Measurements from ENCODE around the gene EMILIN1.
A peak's percentile ranks its signal among the peaks of the same experiment; 100 is the strongest.

EMILIN1 gene

GRCh38 chr2:27089111-27089954 is 10.9 kb downstream of the EMILIN1 start:
- Histone ChIP-seq H3K36me3 (ENCODE audit: insufficient read depth, low read length) (no peaks in the 10 kb centered on the region), H3K9ac (ENCODE audit: low read depth, low read length) (no peak overlapping the region), H3K4me1 (ENCODE audit: insufficient read depth, low read length) (0 out of 2 replicates have a peak, but pooled peaks cover 5% of the 10 kb centered on the region), H3K27me3 (ENCODE audit: insufficient read depth, low read length) (peaks cover 24% of the 10 kb centered on the region), H3K27ac (ENCODE audit: low read depth, low read length) (no peak overlapping the region), H3K9me3 (ENCODE audit: insufficient read depth, low read depth, low read length) (no peaks in the 10 kb centered on the region), H3K4me3 (ENCODE audit: low read length) (no peak overlapping the region)
- 92% methylated on average over 14 of the region's 14 CpGs for WGBS

- no peak overlapping the region for H3K4me3 ChIP-seq (ENCODE audit: low read length)
- H3K27me3 ChIP-seq (ENCODE audit: insufficient read depth, low read length): peaks cover 8% of the 10 kb centered on the region
- H3K4me1 ChIP-seq (ENCODE audit: insufficient read depth, low read length): peaks cover 8% of the 10 kb centered on the region; the same call in 1 of the 2 replicates
- no peak overlapping the region for H3K9ac ChIP-seq (ENCODE audit: low read depth, low read length)
- no peak overlapping the region for H3K27ac ChIP-seq (ENCODE audit: low read depth, low read length)
- 84% methylated on average over 25 of the region's 25 CpGs for WGBS
- H3K36me3 ChIP-seq (ENCODE audit: insufficient read depth, low read length): no peaks in the 10 kb centered on the region
- no peaks in the 10 kb centered on the region for H3K9me3 ChIP-seq (ENCODE audit: insufficient read depth, low read depth, low read length)
Measured at GRCh38 chr2:27091746-27092695, 13.6 kb downstream of the EMILIN1 start.

DNA sequence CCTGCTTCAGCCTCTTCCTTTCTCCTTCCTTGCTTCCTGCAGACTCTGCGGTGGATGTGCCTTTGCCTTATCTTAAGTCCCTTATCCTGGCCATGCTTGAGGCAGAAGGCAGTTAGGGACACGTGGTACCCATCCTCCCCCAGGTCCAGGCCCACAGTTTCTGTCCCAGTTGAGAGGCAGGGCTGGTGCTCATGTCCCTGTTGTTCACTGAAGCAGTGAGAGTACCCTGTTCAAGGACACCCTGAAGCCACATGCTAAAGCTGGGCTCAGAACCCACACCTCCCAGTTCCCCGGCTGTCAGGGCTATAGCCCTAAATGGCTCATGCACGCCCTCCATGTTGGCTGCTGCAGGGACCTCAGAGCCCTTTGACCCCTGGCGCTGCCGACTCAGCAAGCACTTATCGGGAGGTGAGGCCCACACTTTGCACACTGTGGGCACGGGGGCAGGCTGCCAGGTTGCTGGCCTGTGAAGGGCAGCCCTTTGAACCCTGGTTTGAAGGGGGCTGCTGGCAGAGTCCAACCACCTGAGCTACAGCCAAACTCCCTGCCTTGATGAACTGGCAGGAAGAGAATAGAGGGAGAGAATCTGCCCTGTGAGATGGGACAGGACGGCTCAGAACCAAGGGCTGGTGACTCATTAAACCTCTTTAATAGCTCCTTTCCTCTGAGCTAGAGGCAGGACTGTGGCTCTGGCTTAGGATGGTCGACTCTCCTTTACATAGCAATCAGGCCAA is 14.4 kb downstream of the EMILIN1 start:
- H3K9ac ChIP-seq (ENCODE audit: low read depth, low read length): no peak overlapping the region; the same call in 1 of the 2 replicates
- peaks cover under 1% of the 10 kb centered on the region; the same call in 1 of the 2 replicates for H3K27me3 ChIP-seq (ENCODE audit: insufficient read depth, low read length)
- H3K27ac ChIP-seq (ENCODE audit: low read depth, low read length): no peak overlapping the region
- 82% methylated on average over 10 of the region's 10 CpGs for WGBS
- H3K9me3 ChIP-seq (ENCODE audit: insufficient read depth, low read depth, low read length): no peaks in the 10 kb centered on the region
- no peaks in the 10 kb centered on the region for H3K36me3 ChIP-seq (ENCODE audit: insufficient read depth, low read length)
- peaks cover 4% of the 10 kb centered on the region; the same call in 1 of the 2 replicates for H3K4me1 ChIP-seq (ENCODE audit: insufficient read depth, low read length)
- H3K4me3 ChIP-seq (ENCODE audit: low read length): no peak overlapping the region

GRCh38 chr2:27093430-27094352 is 15.3 kb downstream of the EMILIN1 start:
- H3K36me3 ChIP-seq (ENCODE audit: insufficient read depth, low read length): no peaks in the 10 kb centered on the region
- no peak overlapping the region for H3K27ac ChIP-seq (ENCODE audit: low read depth, low read length)
- no peak overlapping the region for H3K4me3 ChIP-seq (ENCODE audit: low read length)
- H3K9ac ChIP-seq (ENCODE audit: low read depth, low read length): no peak overlapping the region; the same call in 1 of the 2 replicates
- H3K4me1 ChIP-seq (ENCODE audit: insufficient read depth, low read length): peaks cover 4% of the 10 kb centered on the region; the same call in 1 of the 2 replicates
- no peaks in the 10 kb centered on the region for H3K27me3 ChIP-seq (ENCODE audit: insufficient read depth, low read length)
- 85% methylated on average over 6 of the region's 6 CpGs for WGBS
- H3K9me3 ChIP-seq (ENCODE audit: insufficient read depth, low read depth, low read length): no peaks in the 10 kb centered on the region

- Histone ChIP-seq H3K27ac (ENCODE audit: low read depth, low read length) (no peak overlapping the region), H3K4me1 (ENCODE audit: insufficient read depth, low read length) (peaks cover 4% of the 10 kb centered on the region; the same call in 1 of the 2 replicates), H3K9ac (ENCODE audit: low read depth, low read length) (no peak overlapping the region), H3K4me3 (ENCODE audit: low read length) (no peak overlapping the region), H3K9me3 (ENCODE audit: insufficient read depth, low read depth, low read length) (no peaks in the 10 kb centered on the region), H3K36me3 (ENCODE audit: insufficient read depth, low read length) (no peaks in the 10 kb centered on the region), H3K27me3 (ENCODE audit: insufficient read depth, low read length) (no peaks in the 10 kb centered on the region)
- 92% methylated on average over 24 of the region's 24 CpGs for WGBS
Measured at GRCh38 chr2:27094353-27094984, 16.1 kb downstream of the EMILIN1 start.

GRCh38 chr2:27095427-27095744 is 17.0 kb downstream of the EMILIN1 start:
- H3K27ac ChIP-seq (ENCODE audit: low read depth, low read length): no peak overlapping the region
- peaks cover 4% of the 10 kb centered on the region; the same call in 1 of the 2 replicates for H3K4me1 ChIP-seq (ENCODE audit: insufficient read depth, low read length)
- no peaks in the 10 kb centered on the region for H3K27me3 ChIP-seq (ENCODE audit: insufficient read depth, low read length)
- no peak overlapping the region for H3K4me3 ChIP-seq (ENCODE audit: low read length)
- H3K36me3 ChIP-seq (ENCODE audit: insufficient read depth, low read length): no peaks in the 10 kb centered on the region
- no peaks in the 10 kb centered on the region for H3K9me3 ChIP-seq (ENCODE audit: insufficient read depth, low read depth, low read length)
- H3K9ac ChIP-seq (ENCODE audit: low read depth, low read length): no peak overlapping the region
- 89% methylated on average over 2 of the region's 2 CpGs for WGBS

DNA sequence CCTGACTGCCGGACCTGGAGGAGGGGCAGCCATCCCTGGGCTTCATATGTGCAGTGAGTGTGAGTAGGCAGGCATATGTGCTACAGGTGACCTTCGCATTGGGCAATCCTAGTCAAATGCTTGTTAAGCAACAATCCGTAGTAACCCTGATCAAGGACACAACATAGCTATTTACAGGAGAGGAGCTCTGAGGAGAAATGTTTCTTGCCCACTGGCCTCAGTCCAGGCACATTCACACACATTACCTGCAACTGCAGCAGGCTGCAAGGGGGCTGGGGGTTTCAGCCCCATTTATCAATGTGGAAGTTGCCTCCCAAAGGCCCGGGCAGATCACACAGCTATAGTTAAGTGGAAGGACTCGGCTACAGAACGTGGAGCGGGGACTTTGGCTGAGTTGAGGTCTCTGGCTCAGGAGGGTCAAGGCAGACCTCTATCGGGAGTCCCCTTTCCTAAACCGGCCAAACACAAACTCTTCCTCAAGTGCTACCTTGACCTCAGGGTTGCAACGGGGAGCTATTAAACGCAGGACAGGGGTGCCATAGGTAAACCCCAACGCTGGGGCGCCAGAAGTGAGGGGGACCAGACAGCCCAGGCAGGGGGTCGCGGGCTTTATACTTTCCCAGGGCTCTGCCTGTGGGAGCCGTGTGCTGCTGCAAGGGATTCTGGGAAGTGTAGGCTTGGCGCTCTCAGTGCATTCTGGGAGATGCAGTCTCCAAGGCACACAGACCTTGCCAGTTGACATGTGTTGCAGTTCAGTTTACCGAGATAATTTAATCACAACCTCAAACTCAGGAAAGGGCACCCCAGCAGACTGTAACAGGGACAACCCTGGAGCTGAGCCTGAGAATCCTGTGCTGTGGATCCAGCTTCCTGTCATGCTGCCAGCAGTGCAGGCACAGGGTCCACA is 17.6 kb downstream of the EMILIN1 start:
- H3K9me3 ChIP-seq (ENCODE audit: insufficient read depth, low read depth, low read length): no peaks in the 10 kb centered on the region
- 39% methylated on average over 18 of the region's 18 CpGs for WGBS
- no peak overlapping the region; the same call in 1 of the 2 replicates for H3K27ac ChIP-seq (ENCODE audit: low read depth, low read length)
- peak overlapping the region; percentile 45 for H3K4me3 ChIP-seq (ENCODE audit: low read length)
- H3K9ac ChIP-seq (ENCODE audit: low read depth, low read length): peak overlapping the region; percentile 27; the same call in 1 of the 2 replicates
- H3K27me3 ChIP-seq (ENCODE audit: insufficient read depth, low read length): no peaks in the 10 kb centered on the region
- H3K36me3 ChIP-seq (ENCODE audit: insufficient read depth, low read length): no peaks in the 10 kb centered on the region
- H3K4me1 ChIP-seq (ENCODE audit: insufficient read depth, low read length): peaks cover 4% of the 10 kb centered on the region; the same call in 1 of the 2 replicates

DNA sequence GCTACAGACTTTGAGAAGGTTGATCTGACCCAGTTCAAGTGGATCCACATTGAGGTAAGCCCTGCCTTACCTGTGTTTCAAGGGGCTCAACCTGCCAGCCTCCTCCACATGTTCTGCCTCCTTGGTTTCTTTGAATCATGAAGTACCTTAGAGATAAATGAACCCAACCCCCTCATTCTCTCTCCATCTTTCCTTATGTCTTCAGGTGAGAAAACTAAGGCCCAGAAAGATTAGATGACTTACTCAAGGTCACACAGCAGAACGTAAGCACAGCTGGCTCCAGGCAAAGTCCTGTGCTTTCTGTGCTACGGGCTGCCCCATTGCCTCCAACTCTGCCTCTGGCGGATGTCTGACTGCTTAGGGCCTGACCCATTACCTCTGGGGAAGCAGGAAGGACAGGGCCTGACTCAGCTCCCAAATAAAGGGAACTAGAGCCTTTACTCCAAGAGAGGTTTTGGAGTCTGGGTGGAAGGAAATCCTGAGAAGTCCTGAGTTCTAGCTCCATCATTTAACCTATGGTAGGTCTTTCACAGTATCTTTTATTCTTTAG is 18.4 kb downstream of the EMILIN1 start:
- Histone ChIP-seq H3K4me3 (ENCODE audit: low read length) (no peak overlapping the region), H3K36me3 (ENCODE audit: insufficient read depth, low read length) (no peaks in the 10 kb centered on the region), H3K9me3 (ENCODE audit: insufficient read depth, low read depth, low read length) (no peaks in the 10 kb centered on the region), H3K27ac (ENCODE audit: low read depth, low read length) (no peak overlapping the region), H3K27me3 (ENCODE audit: insufficient read depth, low read length) (no peaks in the 10 kb centered on the region), H3K4me1 (ENCODE audit: insufficient read depth, low read length) (peaks cover 4% of the 10 kb centered on the region; the same call in 1 of the 2 replicates), H3K9ac (ENCODE audit: low read depth, low read length) (no peak overlapping the region)
- WGBS: 85% methylated on average over 3 of the region's 3 CpGs

DNA sequence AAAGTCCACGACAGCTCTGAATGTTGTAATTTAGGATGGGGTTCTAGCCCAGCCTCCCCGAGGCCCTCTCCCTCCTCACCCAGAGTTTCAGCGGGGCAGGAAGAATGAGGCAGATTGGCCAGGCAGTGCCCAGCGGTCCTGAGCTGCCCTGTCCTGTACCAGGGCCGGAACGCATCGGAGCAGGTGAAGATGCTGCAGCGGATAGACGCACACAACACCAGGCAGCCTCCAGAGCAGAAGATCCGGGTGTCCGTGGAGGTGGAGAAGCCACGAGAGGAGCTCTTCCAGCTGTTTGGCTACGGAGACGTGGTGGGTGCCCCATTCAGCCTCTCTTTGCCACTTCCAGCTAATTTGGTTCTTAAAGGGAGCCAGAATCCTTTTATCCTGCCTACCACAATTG is 18.9 kb downstream of the EMILIN1 start:
- H3K4me3 ChIP-seq (ENCODE audit: low read length): no peak overlapping the region
- H3K9ac ChIP-seq (ENCODE audit: low read depth, low read length): no peak overlapping the region
- H3K36me3 ChIP-seq (ENCODE audit: insufficient read depth, low read length): no peaks in the 10 kb centered on the region
- 90% methylated on average over 13 of the region's 14 CpGs for WGBS
- no peak overlapping the region for H3K27ac ChIP-seq (ENCODE audit: low read depth, low read length)
- H3K27me3 ChIP-seq (ENCODE audit: insufficient read depth, low read length): no peaks in the 10 kb centered on the region
- peaks cover 4% of the 10 kb centered on the region; the same call in 1 of the 2 replicates for H3K4me1 ChIP-seq (ENCODE audit: insufficient read depth, low read length)
- H3K9me3 ChIP-seq (ENCODE audit: insufficient read depth, low read depth, low read length): no peaks in the 10 kb centered on the region
